Panc1 (cell line): ENCODE data around the gene LIPN. TPM values are rescaled to one million over a fixed set of nuclear protein-coding genes. Genes with fewer than 3 reads are reported as not detected.

Experiments used
- ATAC-seq: fragments of 200-7000 bp; cut with Tn5 transposase; 2 replicates; pipeline ENCODE4 v1.9.1; 2020; ENCODE audit warnings: mild to moderate bottlenecking, moderate library complexity
- BruUV-seq: library from RNA; stranded (reverse); fragments of 400-500 nt; replicated peaks from 2 replicates; lab custom pipeline; 2021; lab: Mats Ljungman, UMichigan
- CTCF ChIA-PET: fragments of 300-600 bp; sonication (Branson Sonifier 250); formaldehyde crosslinking; loops from one replicate; lab custom pipeline; 2022; ENCODE audit warnings: antibody characterized with exemption; lab: Charles Lee
- POLR2A ChIA-PET: fragments of 300-600 bp; sonication (Branson Sonifier 250); formaldehyde crosslinking; loops from one replicate; lab custom pipeline; 2022; ENCODE audit warnings: antibody characterized with exemption; lab: Charles Lee
- DNase-seq: peaks from one replicate; pipeline ENCODE4 v3.0.0-alpha.2; 2010; ENCODE audit warnings: low read depth, low spot score
- H3K27ac ChIP-seq: 2 replicates; pipeline ENCODE4 v1.5.1; 2011; ENCODE audit warnings: mild to moderate bottlenecking, low read length, inconsistent platforms
- H3K27me3 ChIP-seq: fragments of 200-500 bp; sonication (Bioruptor generic); 2 replicates; pipeline ENCODE4 v1.6.0; 2014; ENCODE audit warnings: low read length, inconsistent platforms; ENCODE audit not compliant: control insufficient read depth, insufficient read depth
- H3K36me3 ChIP-seq: fragments of 200-500 bp; sonication (Bioruptor generic); 2 replicates; pipeline ENCODE4 v1.5.1; 2014; ENCODE audit warnings: inconsistent platforms, mild to moderate bottlenecking, low read length, moderate library complexity; ENCODE audit not compliant: control insufficient read depth, insufficient read depth
- H3K4me1 ChIP-seq: 2 replicates; pipeline ENCODE4 v1.5.1; 2011; ENCODE audit warnings: inconsistent platforms, mild to moderate bottlenecking, low read length, moderate library complexity; ENCODE audit not compliant: control insufficient read depth, insufficient read depth
- H3K4me3 ChIP-seq, 2 experiments: 2 replicates each; pipeline ENCODE4 v1.5.1; 2011 to 2012; ENCODE audit warnings: low read depth in 2 of 2, low read length in 2 of 2, mild to moderate bottlenecking in 2 of 2, inconsistent platforms in 1 of 2, moderate library complexity in 1 of 2
- H3K9me3 ChIP-seq: fragments of 200-500 bp; sonication (Bioruptor generic); 2 replicates; pipeline ENCODE4 v1.5.1; 2014; ENCODE audit warnings: low read depth, mild to moderate bottlenecking, inconsistent platforms, low read length, moderate library complexity; ENCODE audit not compliant: control insufficient read depth, insufficient read depth
- CTCF ChIP-seq: fragments of 450-650 bp; IDR thresholded peaks from 2 replicates; pipeline ENCODE4 v1.5.1; 2017; ENCODE audit warnings: mild to moderate bottlenecking
- POLR2AphosphoS5 ChIP-seq: IDR thresholded peaks from 2 replicates; pipeline ENCODE4 v1.6.1; 2012; ENCODE audit warnings: mild to moderate bottlenecking, low read depth, low read length, moderate library complexity
- REST ChIP-seq, 2 experiments: IDR thresholded peaks; 2 replicates each; pipeline ENCODE4 v1.6.1; 2011 to 2012; ENCODE audit warnings: low read depth in 2 of 2, control low read depth in 1 of 2, low read length in 1 of 2, mild to moderate bottlenecking in 1 of 2, moderate library complexity in 1 of 2; ENCODE audit not compliant: insufficient read depth in 1 of 2
- SIN3A ChIP-seq: IDR thresholded peaks from 2 replicates; pipeline ENCODE4 v1.6.1; 2012; ENCODE audit warnings: low read depth, mild to moderate bottlenecking, low read length, moderate library complexity, borderline replicate concordance; ENCODE audit not compliant: insufficient read depth
- TCF7L2 ChIP-seq: IDR thresholded peaks from 2 replicates; pipeline ENCODE4 v1.6.1; 2011; ENCODE audit warnings: mild to moderate bottlenecking, low read depth, low read length, inconsistent platforms
- in situ Hi-C: cut with HindIII; loops from 2 replicates; pipeline ENCODE4 v1.10.0; 2016; ENCODE audit warnings: low sequenced_read_pairs, low pct_unique_long_range_greater_than_20kb
- intact Hi-C: fragments of 100-400 bp; cut with micrococcal nuclease; formaldehyde crosslinking; loops from one replicate; pipeline ENCODE4 v1.10.0; 2022; ENCODE audit not compliant: unreplicated experiment
- total RNA-seq: library from RNA; stranded (reverse); gene quantifications from one replicate; pipeline ENCODE4 v1.2.1, GENCODE V29; 2021; ENCODE audit not compliant: unreplicated experiment

LIPN gene
- total RNA-seq, 1 experiment from 2014 or later, result not detected

GRCh38 chr10:88793712-88794299, 34.0 kb downstream of the LIPN start:
- in situ Hi-C loops, result no loop called here
- ChIA-PET POLR2A (no interaction called here), CTCF (interaction anchor here (0.5 kb wide), 1 partner anchor 17 kb away, joined by 12 read pairs; no protein-coding TSS in a partner anchor)
- H3K27ac ChIP-seq, result no peak overlapping the region
- no peak overlapping the region for H3K4me3 ChIP-seq
- DNase-seq, result no peak
- no peaks in the 10 kb centered on the region for H3K27me3 ChIP-seq
- H3K36me3 ChIP-seq, result no peaks in the 10 kb centered on the region
- peaks cover 4% of the 10 kb centered on the region; the same call in 1 of the 2 replicates for H3K4me1 ChIP-seq
- intact Hi-C loops, result loop anchor here (5.0 kb wide), 1 partner anchor 107 kb away; no protein-coding TSS in a partner anchor
- no peak for ATAC-seq
- H3K9me3 ChIP-seq, result no peaks in the 10 kb centered on the region
- BruUV-seq, result no TSS peak
- TF ChIP-seq SIN3A (no peak), REST (IDR thresholded peaks at IDR 0.05; ENCODE audit: insufficient read depth in 1 of 2, low read depth in 2 of 2, low read length in 1 of 2) (no peak), POLR2AphosphoS5 (no peak), CTCF (no peak), TCF7L2 (no peak)

GRCh38 chr10:88794731-88795130, 34.9 kb downstream of the LIPN start:
- CTCF ChIA-PET, result no interaction called here
- Histone ChIP-seq H3K4me3 (no peak overlapping the region), H3K27ac (no peak overlapping the region), H3K9me3 (no peaks in the 10 kb centered on the region), H3K36me3 (no peaks in the 10 kb centered on the region), H3K27me3 (no peaks in the 10 kb centered on the region), H3K4me1 (peaks cover 4% of the 10 kb centered on the region; the same call in 1 of the 2 replicates)
- intact Hi-C loops (loop anchor here (5.0 kb wide), 1 partner anchor 107 kb away; no protein-coding TSS in a partner anchor), in situ Hi-C loops (no loop called here)
- TF ChIP-seq SIN3A (no peak), REST (IDR thresholded peaks at IDR 0.05; ENCODE audit: insufficient read depth in 1 of 2, low read depth in 2 of 2, low read length in 1 of 2) (no peak), POLR2AphosphoS5 (no peak), CTCF (no peak), TCF7L2 (no peak)
- no peak for ATAC-seq
- no peak for DNase-seq
- POLR2A ChIA-PET, result no interaction called here
- BruUV-seq, result no TSS peak
